Measurements from ENCODE around the gene TIFAB. TPM values are rescaled to one million over a fixed set of nuclear protein-coding genes. Genes with fewer than 3 reads are reported as not detected.

Gene TIFAB
- total RNA-seq, 1 donor from 2014 or later: 0.10 TPM

GRCh38 chr5:135458356-135458755, 6.2 kb upstream of the TIFAB start:
- no peak for DNase-seq

GRCh38 chr5:135457424-135458071, 5.4 kb upstream of the TIFAB start:
- DNase-seq: peak; percentile 68

- no peak for DNase-seq
Measured at GRCh38 chr5:135456238-135457099, 4.3 kb upstream of the TIFAB start.

- DNase-seq: no peak
Measured at GRCh38 chr5:135455876-135456237, 3.7 kb upstream of the TIFAB start.

GRCh38 chr5:135454946-135455345, 2.8 kb upstream of the TIFAB start:
- DNase-seq: no peak

GRCh38 chr5:135453613-135454012, 1.5 kb upstream of the TIFAB start:
- DNase-seq: no peak

GRCh38 chr5:135451581-135452320, 400 bp downstream of the TIFAB start:
- no peak for DNase-seq

GRCh38 chr5:135450952-135451351, 1.2 kb downstream of the TIFAB start:
- no peak for DNase-seq

- no peak for DNase-seq
Measured at GRCh38 chr5:135450336-135450735, 1.8 kb downstream of the TIFAB start.

- DNase-seq: no peak
Measured at GRCh38 chr5:135449644-135450043, 2.5 kb downstream of the TIFAB start.

GRCh38 chr5:135448791-135449507, 3.2 kb downstream of the TIFAB start:
- DNase-seq: no peak

- no peak for DNase-seq
Measured at GRCh38 chr5:135448071-135448739, 3.9 kb downstream of the TIFAB start.

- DNase-seq: no peak
Measured at GRCh38 chr5:135447298-135447929, 4.7 kb downstream of the TIFAB start, which contains the start of gene DCANP1. Gene DCANP1, minus strand, starts transcription at chr5:135447348. Its CDS starts 240 bp downstream, at chr5:135447108.

GRCh38 chr5:135446615-135447014, 5.5 kb downstream of the TIFAB start:
- peak; percentile 52 for DNase-seq

GRCh38 chr5:135446206-135446605, 5.9 kb downstream of the TIFAB start:
- no peak for DNase-seq

GRCh38 chr5:135445306-135445985, 6.7 kb downstream of the TIFAB start:
- no peak for DNase-seq

- no peak for DNase-seq
Measured at GRCh38 chr5:135444881-135445280, 7.3 kb downstream of the TIFAB start.

GRCh38 chr5:135444360-135444759, 7.8 kb downstream of the TIFAB start:
- no peak for DNase-seq

- peak; percentile 79 for DNase-seq
Measured at GRCh38 chr5:135443161-135443960, 8.8 kb downstream of the TIFAB start.
